HepG2 (cell line): ENCODE measurements around the gene ANGPTL5. TPM values are rescaled to one million over a fixed set of nuclear protein-coding genes. Genes with fewer than 3 reads are reported as not detected.

Source experiments
- AHR ChIP-seq: IDR thresholded peaks from 2 replicates; pipeline ENCODE4 v1.6.1; 2018; ENCODE audit warnings: missing genetic modification reagents, missing compliant biosample characterization
- ATAD3A ChIP-seq: sonication (generic); formaldehyde crosslinking; IDR thresholded peaks from 2 replicates; pipeline ENCODE4 v1.4.0; 2020; ENCODE audit warnings: missing genetic modification reagents
- ATF1 ChIP-seq: IDR thresholded peaks from 2 replicates; pipeline ENCODE4 v1.6.1; 2016; ENCODE audit warnings: mild to moderate bottlenecking, control low read depth
- FOXK2 ChIP-seq: fragments of 450-650 bp; IDR thresholded peaks from 2 replicates; pipeline ENCODE4 v1.6.1; 2016
- ISX ChIP-seq: sonication (generic); formaldehyde crosslinking; conservative IDR thresholded peaks from 2 replicates; pipeline ENCODE4 v1.5.0; 2020; ENCODE audit warnings: missing genetic modification reagents
- MIXL1 ChIP-seq: IDR thresholded peaks from 2 replicates; pipeline ENCODE4 v1.6.1; 2016
- MTA1 ChIP-seq: sonication (generic); formaldehyde crosslinking; IDR thresholded peaks from 2 replicates; pipeline ENCODE4 v1.4.0; 2020; ENCODE audit warnings: missing genetic modification reagents, mild to moderate bottlenecking, borderline replicate concordance
- PCBP2 ChIP-seq: fragments of 200-400 bp; formaldehyde crosslinking; optimal IDR thresholded peaks from 2 replicates; pipeline ENCODE3; 2018; ENCODE audit warnings: low read length, low read depth; ENCODE audit not compliant: poor library complexity, severe bottlenecking
- ZHX1 ChIP-seq: sonication (generic); formaldehyde crosslinking; IDR thresholded peaks from 2 replicates; pipeline ENCODE4 v1.8.1; 2022; ENCODE audit warnings: low read depth, mild to moderate bottlenecking, missing genetic modification reagents
- ZMYM2 ChIP-seq: sonication (generic); formaldehyde crosslinking; IDR thresholded peaks from 2 replicates; pipeline ENCODE4 v1.8.0; 2022; ENCODE audit warnings: mild to moderate bottlenecking, missing genetic modification reagents
- ZNF264 ChIP-seq: sonication (generic); formaldehyde crosslinking; IDR thresholded peaks from 2 replicates; pipeline ENCODE4 v1.4.0; 2020; ENCODE audit warnings: missing genetic modification reagents
- ZNF513 ChIP-seq: sonication (generic); formaldehyde crosslinking; conservative IDR thresholded peaks from 2 replicates; pipeline ENCODE4 v1.5.0; 2020; ENCODE audit warnings: missing genetic modification reagents
- ZNF598 ChIP-seq: sonication (generic); formaldehyde crosslinking; IDR thresholded peaks from 2 replicates; pipeline ENCODE4 v1.5.1; 2020; ENCODE audit warnings: mild to moderate bottlenecking, missing genetic modification reagents, borderline replicate concordance
- ZNF687 ChIP-seq: sonication (generic); formaldehyde crosslinking; IDR thresholded peaks from 2 replicates; pipeline ENCODE4 v1.5.1; 2020; ENCODE audit warnings: mild to moderate bottlenecking, missing genetic modification reagents, moderate library complexity
- ZNF770 ChIP-seq: sonication (generic); formaldehyde crosslinking; IDR thresholded peaks from 2 replicates; pipeline ENCODE4 v1.5.0; 2020; ENCODE audit warnings: mild to moderate bottlenecking, missing genetic modification reagents
- ZNF776 ChIP-seq: sonication (generic); formaldehyde crosslinking; IDR thresholded peaks from 2 replicates; pipeline ENCODE4 v1.4.0; 2020; ENCODE audit warnings: mild to moderate bottlenecking, missing genetic modification reagents
- ZSCAN5A ChIP-seq: sonication (generic); formaldehyde crosslinking; IDR thresholded peaks from 2 replicates; pipeline ENCODE4 v1.8.0; 2022; ENCODE audit warnings: mild to moderate bottlenecking, missing genetic modification reagents, borderline replicate concordance
- polyA plus RNA-seq, 8 experiments: library from polyadenylated mRNA; depleted of rRNA in 3 of 8; stranded (reverse) in 7 of 8; unstranded in 1 of 8; fragments of >200 nt; fragmentation: Illumina TruSeq in 4 of 8; extraction: Trizol in 4 of 8; gene quantifications; 2 replicates each; pipeline versions ENCODE4 v1.2.1 to v1.2.3, GENCODE V29; 2011 to 2016; ENCODE audit warnings: low read depth in 4 of 8, missing spikeins in 1 of 8, mixed read lengths in 1 of 8; ENCODE audit not compliant: insufficient read depth in 1 of 8
- total RNA-seq, 5 experiments: library from RNA; depleted of rRNA; stranded (reverse); fragments of >200 nt; fragmentation: Illumina TruSeq; extraction: Trizol; gene quantifications; 2 replicates each; pipeline ENCODE4 v1.2.3, GENCODE V29; 2016; ENCODE audit warnings: low read depth in 1 of 5

ANGPTL5 gene
- total and polyA plus RNA-seq, 2 of the 13 experiments (the other 11 are each of a cell fraction or from before 2014, with no cell fraction given): not detected

GRCh38 chr11:101914738-101915426 lies 1.4 kb downstream of the ANGPTL5 start, which contains the start of gene CEP126 (continued):
- TF ChIP-seq ZHX1 (CRISPR knock-in tag) (peak; percentile 95), ZNF776 (no peak), ZSCAN5A (CRISPR knock-in tag) (peak; percentile 28; the same call in 1 of the 2 replicates), PCBP2 (no peak), ZNF513 (no peak), MTA1 (CRISPR knock-in tag) (peak; percentile 61; the same call in 1 of the 2 replicates), MIXL1 (CRISPR knock-in tag) (0 out of 2 replicates have a peak, but pooled peaks have one; percentile 22), ZNF770 (peak; percentile 56; the same call in 1 of the 2 replicates), ISX (no peak), ATAD3A (CRISPR knock-in tag) (no peak), ZNF598 (CRISPR knock-in tag) (peak; percentile 80; the same call in 1 of the 2 replicates), ZNF687 (CRISPR knock-in tag) (peak; percentile 96), ATF1 (CRISPR knock-in tag) (no peak), ZMYM2 (peak; percentile 76; the same call in 1 of the 2 replicates), FOXK2 (peak; percentile 65), AHR (CRISPR knock-in tag) (peak; percentile 87; the same call in 1 of the 2 replicates), ZNF264 (CRISPR knock-in tag) (peak; percentile 51; the same call in 1 of the 2 replicates)
